NCI-H748 (cell line): ENCODE data around the gene APBA2.
A peak's percentile ranks its signal among the peaks of the same experiment; 100 is the strongest.

Experiments
- DNase-seq: peaks from one replicate; lab custom pipeline; 2025; ENCODE audit not compliant: unreplicated experiment; lab: John Stamatoyannopoulos, UW

The APBA2 gene

DNA sequence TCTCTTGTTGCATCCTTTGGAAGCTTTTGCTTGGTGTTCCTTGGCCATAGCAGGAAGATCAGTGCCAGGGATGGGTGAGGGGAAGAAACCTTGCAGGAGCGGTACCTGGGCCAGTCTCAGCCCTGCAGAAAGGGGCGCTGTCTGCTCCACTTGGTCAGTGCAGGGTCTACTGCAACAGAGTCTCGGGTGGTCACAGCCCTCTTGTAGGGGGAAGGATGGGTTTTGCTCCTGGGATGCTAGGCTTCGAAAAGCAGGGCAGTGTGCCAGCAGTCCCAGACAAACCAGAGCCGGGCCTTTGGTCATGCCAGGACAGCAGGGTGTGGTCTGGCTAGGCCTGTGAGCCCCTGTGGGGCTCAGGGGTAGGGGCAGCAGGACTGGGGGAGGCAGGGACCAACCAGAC is 186.7 kb downstream of the APBA2 start:
- no peak for DNase-seq

DNA sequence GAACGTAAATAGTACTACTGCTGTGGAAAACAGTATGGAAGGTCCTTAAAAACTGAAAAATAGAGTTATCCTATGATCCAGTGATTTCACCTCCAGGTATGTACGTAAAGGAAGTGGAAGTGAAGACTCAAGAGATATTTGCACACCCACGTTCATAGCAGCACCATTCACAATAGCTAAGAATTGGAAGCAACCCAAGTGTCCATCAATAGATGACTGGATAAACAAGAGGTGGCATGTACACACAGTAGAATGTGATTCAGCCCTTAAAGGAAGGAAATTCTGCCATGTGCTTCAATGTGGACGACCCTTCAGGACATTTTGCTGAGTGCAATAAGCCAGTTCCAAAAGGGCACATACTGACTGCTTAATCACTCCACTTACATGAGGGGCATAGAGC is 188.3 kb downstream of the APBA2 start:
- DNase-seq: peak; percentile 47

DNA sequence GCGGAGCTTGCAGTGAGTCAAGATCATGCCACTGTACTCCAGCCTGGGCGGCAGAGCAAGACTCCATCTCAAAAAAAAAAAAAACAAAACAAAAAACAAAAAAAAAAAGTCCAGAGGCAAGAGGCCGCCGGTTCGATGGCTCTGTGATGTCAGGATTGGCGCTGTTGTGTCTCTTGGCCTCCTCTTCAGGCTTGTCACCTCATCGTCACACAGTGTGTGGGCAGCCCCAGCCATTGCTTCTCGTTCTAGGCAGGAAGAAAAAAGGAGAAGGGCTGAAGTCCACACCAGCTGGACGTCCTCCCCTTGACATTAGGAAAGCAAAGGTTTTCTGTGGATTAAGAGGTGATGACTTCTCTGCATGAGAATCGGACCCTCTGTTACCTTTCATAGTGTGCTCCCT is 192.8 kb downstream of the APBA2 start:
- no peak for DNase-seq

DNA sequence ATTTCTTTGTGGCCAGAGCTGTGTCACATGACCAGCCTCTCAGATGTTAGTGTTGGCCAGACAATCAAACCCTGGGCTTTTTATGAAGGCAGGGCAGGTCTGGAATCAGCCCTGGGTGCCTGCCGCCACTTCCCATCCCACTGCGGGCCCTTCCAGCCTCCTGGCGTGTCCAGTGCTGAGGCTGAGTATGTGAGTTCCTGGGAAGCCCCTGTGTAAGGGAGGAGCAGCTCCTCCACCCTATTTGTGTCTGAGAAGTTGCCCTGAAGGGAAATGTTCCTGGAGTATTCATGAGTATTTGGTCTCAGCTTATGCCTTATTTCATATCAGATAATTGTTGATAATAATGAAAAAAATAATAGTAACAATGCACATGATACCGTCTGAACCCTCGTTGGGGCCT is 193.7 kb downstream of the APBA2 start:
- DNase-seq: no peak

DNA sequence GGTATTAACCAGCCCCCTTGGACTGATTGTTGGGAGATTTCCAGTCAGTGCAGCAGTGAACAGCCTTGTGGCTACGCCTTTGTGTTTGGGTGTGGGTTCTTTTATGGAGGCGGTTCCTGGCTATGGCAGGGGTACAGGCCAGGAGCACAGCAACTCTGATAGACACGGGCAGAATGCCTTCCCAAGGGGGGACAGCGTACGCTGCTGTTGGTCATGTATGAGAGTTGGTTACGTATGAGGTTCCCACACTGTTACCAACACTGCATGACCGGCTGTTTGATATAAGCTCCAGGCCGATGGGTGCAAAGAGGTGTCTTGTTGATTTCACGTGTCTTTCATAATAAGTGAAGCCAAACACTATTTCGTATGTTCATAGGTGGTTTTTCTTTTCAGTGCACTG is 196.0 kb downstream of the APBA2 start:
- no peak for DNase-seq

DNA sequence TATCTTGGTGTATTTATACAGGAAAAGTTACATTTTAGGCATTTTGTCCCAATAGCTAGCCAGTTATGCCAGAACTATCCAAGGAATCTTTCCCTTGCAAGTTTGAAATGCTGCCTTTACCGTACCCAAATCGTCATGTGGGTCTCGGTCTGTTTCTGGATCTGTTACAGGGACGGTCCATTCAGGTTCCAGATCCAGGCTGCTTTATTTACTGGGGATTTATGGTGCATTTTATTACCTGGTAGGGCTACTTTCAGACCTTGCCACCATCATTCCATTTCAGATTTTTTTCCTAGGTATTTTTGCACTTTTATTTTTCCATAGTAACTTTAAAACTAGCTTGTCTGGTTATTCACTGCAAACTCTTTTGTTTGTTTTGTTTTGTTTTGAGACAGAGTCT is 197.4 kb downstream of the APBA2 start:
- no peak for DNase-seq

DNA sequence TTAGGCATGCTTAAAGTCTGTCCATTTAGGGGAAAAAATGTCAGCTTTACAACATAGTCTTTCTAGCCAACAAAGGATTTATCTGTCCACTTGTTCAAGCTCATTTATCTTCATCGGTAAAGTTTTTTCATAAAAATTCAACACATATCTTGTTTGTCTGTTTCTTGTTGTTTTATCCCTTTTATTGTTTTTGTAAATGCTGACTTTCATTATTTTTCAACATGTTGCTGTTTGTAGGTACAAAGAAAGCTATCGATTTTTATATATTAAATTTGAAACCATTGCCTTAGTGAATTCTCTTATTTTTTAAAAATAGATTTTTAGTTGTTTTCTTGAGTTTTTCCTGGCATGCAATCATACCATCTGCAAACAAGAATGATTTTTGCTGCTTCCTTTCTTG is 198.1 kb downstream of the APBA2 start:
- DNase-seq: no peak

DNA sequence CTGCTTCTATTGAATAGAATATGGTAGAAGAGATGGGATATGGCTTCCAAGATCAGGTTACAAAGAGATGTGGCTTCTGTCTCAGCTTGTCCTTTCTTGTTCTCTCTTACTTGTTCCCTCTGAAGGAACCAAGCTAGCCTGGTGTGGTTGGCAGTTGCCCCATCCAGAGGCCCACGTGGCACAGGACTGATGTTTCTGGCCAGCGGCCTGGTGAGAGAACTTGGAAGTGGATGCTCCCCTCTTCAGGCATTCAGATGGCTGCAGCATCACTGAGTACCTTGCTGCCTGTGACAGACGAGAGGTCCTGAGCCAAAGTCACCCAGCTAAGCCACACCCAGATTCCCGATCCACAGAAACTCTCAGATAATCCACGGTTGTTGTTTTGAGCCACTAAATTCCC is 200.2 kb downstream of the APBA2 start:
- no peak for DNase-seq

DNA sequence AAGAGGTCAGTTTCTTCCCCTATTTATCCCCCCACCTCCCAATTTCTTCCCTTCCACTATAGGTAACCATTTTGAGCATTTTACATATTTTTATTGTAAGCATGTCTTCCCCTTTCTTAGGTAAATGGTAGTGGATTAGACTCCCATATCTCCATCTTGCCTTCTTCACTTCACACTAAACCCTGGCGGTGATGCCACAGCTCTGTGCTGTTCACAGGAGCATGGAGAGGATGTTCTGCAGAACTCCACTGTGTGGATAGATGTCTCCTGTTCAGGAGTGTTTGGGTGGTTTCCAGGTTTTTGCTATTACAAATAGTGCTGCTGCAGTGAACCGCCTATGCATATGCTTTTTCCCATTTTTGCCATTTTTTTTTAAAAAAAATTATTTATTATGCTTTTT is 201.1 kb downstream of the APBA2 start:
- DNase-seq: no peak

DNA sequence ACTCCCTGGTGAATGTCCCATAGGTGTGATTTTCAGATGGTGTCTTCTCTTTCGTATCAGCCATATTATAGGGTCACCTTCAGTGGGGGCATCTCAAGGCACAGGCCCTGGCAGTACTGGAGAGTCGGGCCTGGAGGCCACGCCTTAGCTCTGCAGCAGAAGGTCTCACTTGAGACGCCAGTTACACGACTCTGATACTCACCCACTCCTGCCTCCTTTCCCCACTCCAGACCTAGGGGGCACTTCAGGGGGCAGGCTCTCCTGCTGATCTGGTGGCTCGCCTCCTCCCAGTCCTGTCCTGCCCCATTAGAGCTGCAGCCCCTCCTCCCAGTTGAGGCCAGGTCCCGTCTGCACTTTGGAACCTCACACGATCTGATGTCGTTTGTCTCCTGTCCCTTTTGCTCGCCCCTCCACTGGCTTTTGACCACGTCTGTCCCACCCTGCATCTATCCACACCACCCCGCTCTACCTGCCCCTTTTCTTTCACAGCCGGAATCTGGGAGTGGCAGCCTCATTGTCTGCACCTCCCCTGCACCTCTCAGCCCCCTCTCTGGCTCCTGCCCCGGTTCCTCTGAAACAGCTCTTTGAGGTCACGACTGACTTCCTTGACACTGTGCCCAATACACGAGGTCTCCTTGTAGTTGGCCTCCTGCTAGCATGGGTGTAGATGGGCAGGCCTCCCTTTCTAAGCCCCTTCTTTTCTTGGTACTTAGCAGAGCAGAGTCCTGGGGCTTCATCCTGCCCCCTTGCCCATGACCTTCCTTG is 201.9 kb downstream of the APBA2 start:
- no peak for DNase-seq

DNA sequence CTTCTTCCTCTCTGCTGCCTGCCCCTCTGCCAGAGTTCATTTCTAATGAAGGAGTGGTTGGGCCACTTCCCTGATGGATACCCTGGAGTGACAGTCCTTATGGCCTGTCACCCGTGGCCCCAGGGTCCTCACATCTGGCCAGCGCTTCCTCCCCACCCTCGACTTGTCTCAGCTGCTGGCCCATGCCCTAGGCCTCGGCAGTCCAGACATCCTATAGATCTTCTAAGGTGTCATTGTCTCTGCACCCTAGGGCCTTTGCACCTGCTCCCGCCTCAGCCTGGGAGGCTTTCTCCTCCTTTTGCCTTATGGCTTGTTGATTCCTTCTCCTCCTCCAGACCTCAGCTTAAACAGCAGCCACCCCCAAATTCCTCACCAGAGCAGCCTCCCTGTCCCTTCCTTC is 202.9 kb downstream of the APBA2 start:
- DNase-seq: no peak

DNA sequence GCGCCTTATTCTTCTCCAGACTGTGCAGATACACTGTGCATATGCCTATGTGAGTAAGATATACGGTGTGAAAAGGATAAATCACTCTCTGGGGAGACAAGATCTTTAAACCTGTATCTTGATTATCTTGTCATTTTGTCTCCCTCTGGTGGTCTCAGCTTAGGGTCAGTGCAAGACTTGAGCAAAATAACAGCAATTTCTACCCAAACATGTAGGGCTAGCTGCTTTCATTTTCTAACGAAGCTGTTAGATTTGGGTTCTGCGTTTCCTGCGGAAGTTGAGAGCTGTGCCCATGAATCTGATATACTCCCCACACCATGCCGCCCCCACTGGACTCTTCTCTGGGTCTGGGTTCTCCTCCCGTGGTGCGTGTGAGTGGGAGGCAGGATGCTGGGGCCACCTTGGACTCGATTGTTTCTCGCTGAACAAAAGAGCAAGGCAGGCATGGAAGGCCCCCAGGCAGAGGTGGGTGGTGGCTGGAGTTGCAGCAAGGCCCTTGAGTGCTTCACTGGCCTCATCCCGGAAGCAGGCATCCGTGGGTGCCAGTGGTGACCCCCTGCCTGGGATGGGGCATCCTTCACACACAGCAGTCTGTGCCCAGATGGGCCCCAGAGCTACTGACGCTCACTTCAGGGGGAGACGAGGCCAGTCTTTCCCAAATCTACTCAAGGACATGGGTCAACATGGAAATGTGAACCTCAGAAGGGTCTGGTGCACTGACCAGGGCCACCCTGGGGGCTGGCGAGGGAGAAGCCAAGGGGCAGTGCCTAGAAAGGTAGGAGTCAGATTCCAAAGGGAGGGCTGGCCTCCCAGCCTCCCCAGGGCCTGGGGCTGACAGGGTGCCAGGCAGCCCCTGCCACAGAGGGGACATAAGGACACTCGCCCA is 204.2 kb downstream of the APBA2 start:
- peak; percentile 3 for DNase-seq

DNA sequence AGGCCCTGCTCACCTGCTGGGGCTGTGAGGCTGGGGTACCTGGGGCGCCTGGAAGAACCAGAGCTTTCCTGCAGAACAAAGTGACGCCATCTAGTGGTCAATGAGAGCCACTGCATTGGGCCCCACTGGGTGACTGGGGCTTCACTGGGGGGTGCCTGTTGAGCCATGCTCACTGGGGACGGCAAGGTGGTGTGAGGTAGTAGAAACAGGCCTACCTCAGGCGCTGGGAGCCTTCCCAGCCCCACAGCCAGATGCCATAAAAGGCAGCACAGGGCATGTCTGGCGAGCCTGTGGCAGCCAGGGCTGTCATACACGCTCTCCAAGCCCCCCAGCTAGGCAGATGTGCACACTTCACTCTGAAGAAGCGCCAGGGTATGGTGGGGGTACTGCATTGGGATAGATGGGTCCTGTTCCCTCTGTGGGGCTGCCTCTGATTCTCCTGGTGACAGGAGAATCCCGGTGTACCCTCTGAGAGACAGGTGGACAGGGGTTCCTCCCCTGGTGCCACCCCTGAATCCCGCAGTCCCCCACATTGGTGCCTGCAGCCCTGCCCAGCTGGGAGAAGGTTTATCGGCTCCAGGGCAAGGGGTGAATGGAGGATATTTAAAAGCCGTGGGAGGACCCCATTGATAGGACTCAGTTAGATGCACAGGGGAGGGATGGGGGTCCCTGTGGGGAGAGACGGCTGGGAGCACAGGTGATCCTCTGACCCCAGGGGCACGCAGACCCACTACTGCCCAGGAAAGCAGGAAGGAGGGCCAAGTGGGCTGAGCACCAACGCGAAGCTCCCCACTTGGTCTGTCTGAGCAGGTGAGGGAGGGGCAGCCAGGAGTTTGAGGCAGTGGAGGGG is 205.1 kb downstream of the APBA2 start:
- peak; percentile 20 for DNase-seq

DNA sequence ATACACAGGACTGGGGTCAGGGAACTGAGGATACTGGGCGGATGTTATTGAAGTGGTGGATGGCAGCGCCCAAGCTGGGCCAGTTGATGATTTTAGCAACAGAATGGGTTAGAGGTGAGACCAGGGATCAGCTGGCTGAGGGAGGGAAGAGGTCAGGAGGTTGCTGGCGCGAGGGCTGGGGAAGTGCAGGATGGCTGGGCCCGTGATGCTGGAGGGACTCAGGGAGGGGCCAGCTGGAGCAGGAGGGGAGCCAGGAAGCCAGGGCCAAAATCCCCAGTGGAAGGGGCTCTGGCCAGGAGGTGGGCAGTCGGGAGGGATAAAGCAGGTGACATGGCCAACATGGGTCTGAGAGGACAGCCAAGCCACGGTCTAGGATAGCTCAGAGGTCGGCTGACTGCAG is 205.9 kb downstream of the APBA2 start:
- DNase-seq: no peak

DNA sequence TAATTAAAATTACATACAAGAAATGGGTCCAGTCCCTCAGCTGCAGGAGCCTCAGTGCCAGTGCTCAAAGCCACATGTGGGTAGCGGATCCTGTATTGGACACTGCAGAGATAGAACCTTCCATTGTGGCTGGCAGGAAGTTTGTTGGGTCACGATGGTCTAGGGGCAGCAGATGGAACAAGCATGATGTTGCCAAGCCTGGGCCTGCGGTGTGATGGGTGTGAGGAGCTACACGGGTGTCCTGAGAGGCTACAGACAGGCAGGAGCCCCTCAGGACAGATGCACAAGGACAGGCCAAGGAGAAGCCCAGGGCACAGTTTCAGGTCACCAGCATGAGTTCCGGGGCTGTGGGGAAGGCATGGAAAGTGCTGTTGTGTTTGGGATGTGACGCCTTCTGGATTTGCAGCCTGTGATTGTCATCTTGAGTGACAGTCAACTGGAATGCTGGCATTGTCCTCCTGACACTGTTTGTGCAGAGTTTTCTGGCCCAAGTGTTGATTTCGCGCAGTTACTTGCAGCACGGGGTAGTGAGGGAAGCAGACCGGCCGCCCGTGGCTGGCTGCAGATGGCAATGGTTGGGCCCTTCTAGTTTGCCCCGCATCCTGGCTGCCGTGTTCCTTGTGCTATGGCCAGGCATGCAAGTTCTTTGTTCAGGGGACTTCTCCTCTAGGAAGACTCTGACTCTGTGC is 206.7 kb downstream of the APBA2 start:
- no peak for DNase-seq

DNA sequence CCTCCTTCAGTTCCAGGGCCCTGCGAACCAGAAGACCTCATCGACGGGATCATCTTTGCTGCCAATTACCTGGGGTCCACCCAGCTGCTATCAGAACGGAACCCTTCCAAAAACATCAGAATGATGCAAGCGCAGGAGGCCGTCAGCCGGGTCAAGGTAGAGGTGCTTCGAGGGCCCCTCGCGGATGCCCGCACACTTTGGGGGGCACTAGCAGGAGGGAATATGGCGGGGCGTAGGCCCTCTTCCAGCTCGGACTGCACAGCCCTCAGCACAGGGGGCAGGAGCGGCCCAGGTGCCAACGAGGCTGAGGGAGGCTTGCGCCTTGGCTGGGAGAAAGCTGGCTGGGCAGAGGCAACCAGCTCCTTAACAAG is 207.3 kb downstream of the APBA2 start:
- DNase-seq: no peak

DNA sequence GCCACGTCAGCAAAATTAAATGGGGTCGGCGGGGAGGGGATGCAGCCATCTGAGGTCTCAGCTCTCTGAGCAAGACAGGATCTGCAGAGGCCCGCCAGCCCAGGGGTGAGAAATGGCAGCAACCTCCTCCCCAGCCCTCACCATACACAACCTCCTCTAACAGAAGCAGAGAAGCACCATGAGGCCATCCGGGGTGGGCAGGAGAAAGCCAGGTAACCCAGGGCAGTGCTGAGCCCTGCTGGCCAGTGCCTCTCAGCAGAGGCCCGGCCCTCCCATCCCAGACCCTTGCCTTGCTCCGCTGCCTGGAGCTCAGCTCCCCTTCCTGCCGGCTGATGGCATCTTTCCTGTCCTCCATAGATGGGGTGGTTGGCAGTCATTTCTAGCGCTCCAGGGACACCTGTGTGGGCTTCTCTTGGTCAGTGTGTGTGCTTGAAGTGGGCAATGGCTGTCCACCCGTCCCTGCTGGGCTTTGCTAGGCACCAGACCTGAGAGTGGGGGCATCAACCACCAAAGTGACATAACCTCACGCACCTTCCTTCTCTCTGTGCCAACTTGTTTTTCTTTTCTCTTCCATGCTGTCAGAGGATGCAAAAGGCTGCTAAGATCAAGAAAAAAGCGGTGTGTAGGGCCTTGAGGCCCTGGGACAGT is 208.0 kb downstream of the APBA2 start:
- no peak for DNase-seq

DNA sequence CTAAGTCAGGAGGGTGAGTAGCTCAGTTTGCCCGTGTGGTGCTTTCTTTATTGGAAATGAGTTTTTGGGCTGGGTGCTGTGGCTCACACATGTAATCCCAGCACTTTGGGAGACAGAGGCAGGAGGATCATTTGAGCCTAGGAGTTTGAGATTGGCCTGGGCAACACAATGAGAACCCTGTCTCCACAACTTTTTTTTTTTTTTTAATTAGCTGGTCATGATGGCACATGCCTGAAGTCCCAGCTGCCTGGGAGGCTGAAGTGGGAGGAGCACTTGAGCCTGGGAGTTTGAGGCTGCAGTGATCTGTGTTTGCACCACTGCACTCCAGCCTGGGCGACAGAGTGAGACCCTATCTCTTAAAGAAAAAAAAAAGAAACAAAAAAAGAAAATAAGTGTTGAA is 208.9 kb downstream of the APBA2 start:
- peak; percentile 5 for DNase-seq

DNA sequence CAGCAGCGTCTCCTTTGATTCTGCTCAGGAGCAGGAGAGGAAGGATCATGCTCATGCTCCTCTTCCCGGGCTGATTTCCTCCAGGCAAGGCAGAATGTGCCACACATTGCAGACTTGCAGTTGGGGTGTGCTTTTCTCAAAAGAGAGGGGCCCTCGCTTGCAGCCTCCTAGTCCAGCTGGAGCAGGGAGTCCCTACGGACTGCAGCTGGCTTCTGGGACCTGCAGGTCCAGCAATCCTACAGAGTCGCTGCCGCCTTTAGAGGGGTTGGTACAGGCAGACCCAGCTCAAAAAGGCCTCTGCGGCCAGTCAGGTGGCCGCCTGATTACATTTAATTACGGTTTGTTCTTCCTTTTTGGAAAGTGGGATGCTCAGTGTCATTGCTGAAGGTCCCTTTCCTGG is 210.0 kb downstream of the APBA2 start:
- no peak for DNase-seq

DNA sequence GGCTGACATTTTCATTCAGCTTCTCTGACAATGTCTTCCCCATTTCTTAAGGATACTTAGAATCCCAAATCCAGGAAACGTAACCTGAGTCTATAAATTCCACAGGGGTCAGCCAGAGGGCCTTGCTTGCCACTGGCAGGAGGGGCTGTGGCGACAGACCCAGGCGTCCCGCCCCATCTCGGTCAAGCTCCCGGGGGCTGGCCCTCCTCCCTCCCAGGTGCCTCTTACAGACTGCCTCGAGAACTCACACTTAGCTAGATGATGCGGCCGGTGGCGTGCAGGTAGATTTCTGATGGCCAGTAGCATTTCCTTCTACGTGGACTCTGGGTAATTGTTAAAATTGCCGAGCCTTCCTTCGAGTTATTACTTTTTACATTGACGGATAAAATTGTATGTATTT is 211.4 kb downstream of the APBA2 start:
- DNase-seq: no peak

DNA sequence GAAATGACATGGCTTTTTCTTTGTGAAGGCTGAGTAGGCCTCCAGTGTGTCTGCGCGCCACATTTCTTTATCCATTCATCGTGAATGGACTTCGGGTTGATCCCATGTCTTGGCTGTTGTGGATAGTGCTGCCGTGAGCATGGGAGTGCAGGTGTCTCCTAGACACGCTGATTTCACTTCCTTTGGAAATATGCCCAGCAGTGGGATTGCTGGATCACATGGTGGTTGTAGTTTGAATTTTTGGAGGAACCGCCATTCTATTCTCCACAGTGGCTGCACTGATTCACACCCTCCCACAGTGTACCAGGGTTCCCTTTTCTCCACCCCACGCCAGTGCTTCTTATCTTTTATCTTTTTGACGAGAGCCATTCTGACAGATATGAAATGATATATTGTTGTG is 212.2 kb downstream of the APBA2 start:
- no peak for DNase-seq
